Right lobe of liver (tissue), 4 donors: Measurements from ENCODE around the gene HOXA13.

Source experiments
- CTCF ChIP-seq, 4 donors: fragments of 200-600 bp in 3 of 4; fragments of 450-650 bp in 1 of 4; IDR thresholded peaks; one replicate each; pipeline versions ENCODE4 v1.5.1 to v1.8.0; 2016 to 2022; ENCODE audit warnings: antibody characterized with exemption in 4 of 4, mild to moderate bottlenecking in 2 of 4
- POLR2A ChIP-seq: fragments of 450-650 bp; IDR thresholded peaks from one replicate; pipeline ENCODE4 v1.6.1; 2017; ENCODE audit warnings: antibody characterized with exemption, mild to moderate bottlenecking
- donor health status: DM: no; HTN: no; CAD: no.
- donor health status: DM: no; HTN: no; CAD: no.
- donor health status: DM: no; HTN: yes; CAD: no.

GRCh38 chr7:27204851-27205322 lies 5.0 kb upstream of the HOXA13 start:
- TF ChIP-seq CTCF (IDR thresholded peaks at IDR 0.05) (no peak), POLR2A (no peak)
